ENCODE results near the gene RIN1. TPM values are rescaled to one million over a fixed set of nuclear protein-coding genes. Genes with fewer than 3 reads are reported as not detected.

RIN1 gene
- total RNA-seq, 1 donor from 2014 or later, result 2.3 TPM

- peaks cover 2% of the 10 kb centered on the region for H3K4me1 Mint-ChIP-seq (ENCODE audit: low read depth)
- H3K27ac Mint-ChIP-seq, result no peak overlapping the region
- DNase-seq (ENCODE audit: low spot score, unreplicated experiment), result no peak
- no peaks in the 10 kb centered on the region for H3K9me3 Mint-ChIP-seq (ENCODE audit: low read depth)
- no peaks in the 10 kb centered on the region for H3K36me3 Mint-ChIP-seq (ENCODE audit: insufficient read depth)
- H3K4me3 Mint-ChIP-seq (ENCODE audit: low read depth), result no peak overlapping the region
- peaks cover 41% of the 10 kb centered on the region for H3K27me3 Mint-ChIP-seq
- TF ChIP-seq CTCF (IDR thresholded peaks at IDR 0.05; ENCODE audit: unreplicated experiment), result no peak
Observed at GRCh38 chr11:66310324-66310723, 25.9 kb downstream of the RIN1 start.

- Mint-ChIP-seq H3K36me3 (ENCODE audit: insufficient read depth) (no peaks in the 10 kb centered on the region), H3K27me3 (peaks cover 38% of the 10 kb centered on the region), H3K4me3 (ENCODE audit: low read depth) (no peak overlapping the region), H3K9me3 (ENCODE audit: low read depth) (no peaks in the 10 kb centered on the region), H3K4me1 (ENCODE audit: low read depth) (peaks cover 2% of the 10 kb centered on the region), H3K27ac (no peak overlapping the region)
- no peak for TF ChIP-seq CTCF (IDR thresholded peaks at IDR 0.05; ENCODE audit: unreplicated experiment)
- no peak for DNase-seq (ENCODE audit: low spot score, unreplicated experiment)
Observed at GRCh38 chr11:66309475-66309874, 26.8 kb downstream of the RIN1 start.

- Mint-ChIP-seq H3K4me1 (ENCODE audit: low read depth) (no peaks in the 10 kb centered on the region), H3K27me3 (peaks cover 16% of the 10 kb centered on the region), H3K4me3 (ENCODE audit: low read depth) (no peak overlapping the region), H3K9me3 (ENCODE audit: low read depth) (no peaks in the 10 kb centered on the region), H3K27ac (no peak overlapping the region), H3K36me3 (ENCODE audit: insufficient read depth) (no peaks in the 10 kb centered on the region)
- DNase-seq (ENCODE audit: low spot score, unreplicated experiment), result no peak
- no peak for TF ChIP-seq CTCF (IDR thresholded peaks at IDR 0.05; ENCODE audit: unreplicated experiment)
Observed at GRCh38 chr11:66302656-66303055, 33.6 kb downstream of the RIN1 start.

GRCh38 chr11:66299186-66299585 is 37.0 kb downstream of the RIN1 start:
- peaks cover 26% of the 10 kb centered on the region for H3K27me3 Mint-ChIP-seq
- no peak for TF ChIP-seq CTCF (IDR thresholded peaks at IDR 0.05; ENCODE audit: unreplicated experiment)
- DNase-seq (ENCODE audit: low spot score, unreplicated experiment), result no peak
- H3K36me3 Mint-ChIP-seq (ENCODE audit: insufficient read depth), result no peaks in the 10 kb centered on the region
- H3K4me1 Mint-ChIP-seq (ENCODE audit: low read depth), result no peaks in the 10 kb centered on the region
- H3K9me3 Mint-ChIP-seq (ENCODE audit: low read depth), result no peaks in the 10 kb centered on the region
- no peak overlapping the region for H3K27ac Mint-ChIP-seq
- no peak overlapping the region for H3K4me3 Mint-ChIP-seq (ENCODE audit: low read depth)

- no peaks in the 10 kb centered on the region for H3K36me3 Mint-ChIP-seq (ENCODE audit: insufficient read depth)
- no peak for DNase-seq (ENCODE audit: low spot score, unreplicated experiment)
- H3K27ac Mint-ChIP-seq, result no peak overlapping the region
- TF ChIP-seq CTCF (IDR thresholded peaks at IDR 0.05; ENCODE audit: unreplicated experiment), result no peak
- H3K27me3 Mint-ChIP-seq, result peaks cover 37% of the 10 kb centered on the region
- H3K9me3 Mint-ChIP-seq (ENCODE audit: low read depth), result no peaks in the 10 kb centered on the region
- no peak overlapping the region for H3K4me3 Mint-ChIP-seq (ENCODE audit: low read depth)
- no peaks in the 10 kb centered on the region for H3K4me1 Mint-ChIP-seq (ENCODE audit: low read depth)
Observed at GRCh38 chr11:66297610-66298009, 38.6 kb downstream of the RIN1 start.
